Lower leg skin (tissue), 3 donors: ENCODE results near the gene ERICH3.

Experiments
- POLR2A ChIP-seq, 2 donors: fragments of 450-650 bp; IDR thresholded peaks; one replicate each; pipeline ENCODE4 v1.6.1; 2016 to 2017; ENCODE audit warnings: antibody characterized with exemption in 2 of 2, mild to moderate bottlenecking in 1 of 2, moderate library complexity in 1 of 2
- TF ChIP-seq, protein P1 (sequence below), 3 donors: fragments of 450-650 bp; IDR thresholded peaks; one replicate each; pipeline ENCODE4 v1.5.1; 2016; ENCODE audit warnings: antibody characterized with exemption in 3 of 3, mild to moderate bottlenecking in 3 of 3, moderate library complexity in 2 of 3

DNA sequence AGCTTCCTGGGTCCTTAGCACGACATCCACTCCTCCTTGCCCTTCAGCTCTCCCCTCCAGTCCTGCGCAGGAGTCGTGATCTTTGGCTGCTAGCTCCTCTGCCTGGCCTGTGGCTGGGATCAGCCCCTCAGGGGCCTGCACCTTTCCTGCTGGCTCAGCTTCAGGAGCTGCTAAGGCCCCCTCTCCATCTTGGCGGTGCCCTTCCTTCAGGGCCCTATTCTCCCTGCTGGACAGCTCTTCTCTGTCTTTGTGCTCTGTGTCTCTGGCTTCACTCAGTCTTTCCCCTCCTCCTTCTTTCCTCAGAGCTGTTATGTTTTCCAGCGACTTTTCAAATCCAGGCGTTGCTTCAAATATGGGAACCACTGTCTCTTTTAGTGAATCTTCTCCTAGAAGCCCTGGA is 101.7 kb downstream of the ERICH3 start:
- TF ChIP-seq, protein P1, sequence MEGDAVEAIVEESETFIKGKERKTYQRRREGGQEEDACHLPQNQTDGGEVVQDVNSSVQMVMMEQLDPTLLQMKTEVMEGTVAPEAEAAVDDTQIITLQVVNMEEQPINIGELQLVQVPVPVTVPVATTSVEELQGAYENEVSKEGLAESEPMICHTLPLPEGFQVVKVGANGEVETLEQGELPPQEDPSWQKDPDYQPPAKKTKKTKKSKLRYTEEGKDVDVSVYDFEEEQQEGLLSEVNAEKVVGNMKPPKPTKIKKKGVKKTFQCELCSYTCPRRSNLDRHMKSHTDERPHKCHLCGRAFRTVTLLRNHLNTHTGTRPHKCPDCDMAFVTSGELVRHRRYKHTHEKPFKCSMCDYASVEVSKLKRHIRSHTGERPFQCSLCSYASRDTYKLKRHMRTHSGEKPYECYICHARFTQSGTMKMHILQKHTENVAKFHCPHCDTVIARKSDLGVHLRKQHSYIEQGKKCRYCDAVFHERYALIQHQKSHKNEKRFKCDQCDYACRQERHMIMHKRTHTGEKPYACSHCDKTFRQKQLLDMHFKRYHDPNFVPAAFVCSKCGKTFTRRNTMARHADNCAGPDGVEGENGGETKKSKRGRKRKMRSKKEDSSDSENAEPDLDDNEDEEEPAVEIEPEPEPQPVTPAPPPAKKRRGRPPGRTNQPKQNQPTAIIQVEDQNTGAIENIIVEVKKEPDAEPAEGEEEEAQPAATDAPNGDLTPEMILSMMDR (IDR thresholded peaks at IDR 0.05) = no peak
- no peak for TF ChIP-seq POLR2A (IDR thresholded peaks at IDR 0.05)
